GM21360 (cell line): ENCODE data around the gene CHCHD5.
"Not testable (repeated sequence)": the region's sequence is repeated elsewhere in the genome, so short reads cannot be mapped to it uniquely, and the experiment has no call there.

Experiments used
- ATAC-seq: cut with Tn5 transposase; IDR thresholded peaks from one replicate; pipeline ENCODE4 v1.9.1; 2021; ENCODE audit warnings: mild to moderate bottlenecking, moderate library complexity; ENCODE audit not compliant: unreplicated experiment

CHCHD5 gene

GRCh38 chr2:112585873-112586464 lies 1.6 kb downstream of the CHCHD5 start:
- ATAC-seq = no peak

- no peak for ATAC-seq
Measured at GRCh38 chr2:112588611-112589045, 4.2 kb downstream of the CHCHD5 start.

GRCh38 chr2:112591413-112591812 lies 7.0 kb downstream of the CHCHD5 start:
- no peak for ATAC-seq

- no peak for ATAC-seq
Measured at GRCh38 chr2:112593736-112594135, 9.3 kb downstream of the CHCHD5 start.

- ATAC-seq = no peak
Measured at GRCh38 chr2:112597537-112598322, 13.3 kb downstream of the CHCHD5 start.

- ATAC-seq = no peak
Measured at GRCh38 chr2:112600634-112601033, 16.2 kb downstream of the CHCHD5 start.

GRCh38 chr2:112601754-112602153 lies 17.3 kb downstream of the CHCHD5 start:
- ATAC-seq = no peak

GRCh38 chr2:112602917-112603316 lies 18.5 kb downstream of the CHCHD5 start:
- no peak for ATAC-seq

GRCh38 chr2:112603731-112604130 lies 19.3 kb downstream of the CHCHD5 start:
- no peak for ATAC-seq

- ATAC-seq = no peak
Measured at GRCh38 chr2:112604952-112605351, 20.5 kb downstream of the CHCHD5 start.

GRCh38 chr2:112605926-112606325 lies 21.5 kb downstream of the CHCHD5 start:
- ATAC-seq = no peak

GRCh38 chr2:112606547-112606946 lies 22.1 kb downstream of the CHCHD5 start:
- ATAC-seq = no peak

GRCh38 chr2:112607680-112608438 lies 23.4 kb downstream of the CHCHD5 start:
- ATAC-seq = no peak

- not testable (repeated sequence) for ATAC-seq
Measured at GRCh38 chr2:112609320-112609719, 24.9 kb downstream of the CHCHD5 start.

GRCh38 chr2:112612283-112612682 lies 27.9 kb downstream of the CHCHD5 start:
- ATAC-seq = not testable (repeated sequence)

- ATAC-seq = no peak
Measured at GRCh38 chr2:112614201-112614840, 29.9 kb downstream of the CHCHD5 start.

GRCh38 chr2:112615051-112615450 lies 30.6 kb downstream of the CHCHD5 start:
- ATAC-seq = no peak

- not testable (repeated sequence) for ATAC-seq
Measured at GRCh38 chr2:112615798-112616197, 31.4 kb downstream of the CHCHD5 start.

GRCh38 chr2:112618383-112618782 lies 34.0 kb downstream of the CHCHD5 start:
- ATAC-seq = no peak

GRCh38 chr2:112621790-112622527 lies 37.5 kb downstream of the CHCHD5 start:
- ATAC-seq = no peak

- no peak for ATAC-seq
Measured at GRCh38 chr2:112622528-112622849, 38.1 kb downstream of the CHCHD5 start.
